ENCODE measurements around the gene YPEL5. TPM values are rescaled to one million over a fixed set of nuclear protein-coding genes. Genes with fewer than 3 reads are reported as not detected.

Gene YPEL5
- polyA plus RNA-seq, 1 of the 3 experiments (the other 2 are of a cell fraction): 60.5 TPM

DNA sequence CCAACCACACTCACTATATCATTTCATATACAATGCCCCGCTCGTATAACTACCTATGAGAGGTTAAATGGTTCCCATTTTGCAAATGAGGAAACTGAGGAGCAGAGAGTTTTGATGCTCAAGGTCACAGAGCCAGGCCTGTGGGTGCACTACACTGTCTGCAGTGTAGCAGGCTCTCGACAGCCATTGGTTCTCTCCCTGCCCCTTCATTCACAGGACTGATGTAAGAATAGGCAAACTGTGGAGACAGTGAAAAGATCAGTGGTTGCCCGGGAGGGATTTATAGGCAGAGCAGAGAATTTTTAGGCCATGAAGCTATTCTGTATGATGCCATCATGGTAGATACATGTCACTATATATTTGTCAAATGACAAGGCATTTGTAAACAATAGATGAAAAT is 45.5 kb downstream of the YPEL5 start:
- no peak for DNase-seq
- WGBS (ENCODE audit: low lambda C conversion rate): 73% methylated on average over 4 of the region's 4 CpGs
- POLR2A ChIA-PET: no interaction called here

DNA sequence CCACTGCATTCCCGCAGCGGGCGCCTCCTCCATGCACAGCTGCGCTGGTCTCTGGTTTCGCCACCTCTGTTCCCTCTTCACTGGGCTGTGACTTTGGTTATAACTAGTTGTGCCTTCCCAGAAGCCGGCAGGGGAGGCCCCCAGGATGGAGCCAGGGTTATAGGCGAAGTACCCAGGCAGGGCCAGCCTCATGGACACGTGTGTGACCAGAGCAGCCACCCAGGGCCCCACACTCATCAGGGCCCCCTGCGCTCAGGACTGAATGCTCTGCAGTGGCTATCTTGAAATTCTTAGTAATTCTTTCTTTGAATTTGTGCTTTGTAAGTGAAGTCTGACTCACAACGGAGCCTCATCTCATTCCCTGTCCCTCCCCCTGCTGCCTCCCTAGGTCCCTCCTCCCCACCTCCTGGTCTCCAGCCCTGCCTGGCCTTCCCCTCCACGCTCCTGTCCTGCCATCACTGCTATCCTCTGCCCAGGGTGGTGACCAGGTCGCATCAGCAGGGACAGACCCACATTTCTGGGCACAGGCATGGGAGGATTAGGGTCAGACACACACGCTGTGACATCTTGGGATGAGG is 46.4 kb downstream of the YPEL5 start:
- ChIA-PET CTCF (interaction anchor here (0.9 to 4.0 kb wide), 7 partner anchors 15 to 519 kb away, joined by 3 to 21 read pairs (median 3); no protein-coding TSS in a partner anchor), POLR2A (no interaction called here)
- no peaks in the 10 kb centered on the region for H3K9me2 ChIP-seq
- WGBS (ENCODE audit: low lambda C conversion rate): 73% methylated on average over 13 of the region's 13 CpGs
- no peak overlapping the region for H3K9ac ChIP-seq
- H3K27ac ChIP-seq (ENCODE audit: low read depth in 2 of 2, low read length in 1 of 2): no peak overlapping the region
- peaks cover 0 to 6% of the 10 kb centered on the region in 2 experiments; a peak in 1 of 4 replicates for H3K4me1 ChIP-seq (ENCODE audit: control insufficient read depth in 1 of 2, insufficient read depth in 2 of 2, low read depth in 1 of 2, low read length in 1 of 2)
- no peak overlapping the region for H3K4me2 ChIP-seq
- H2AFZ ChIP-seq (ENCODE audit: low read depth): no peak overlapping the region
- H3K9me3 ChIP-seq: no peaks in the 10 kb centered on the region
- TF ChIP-seq, protein P1, sequence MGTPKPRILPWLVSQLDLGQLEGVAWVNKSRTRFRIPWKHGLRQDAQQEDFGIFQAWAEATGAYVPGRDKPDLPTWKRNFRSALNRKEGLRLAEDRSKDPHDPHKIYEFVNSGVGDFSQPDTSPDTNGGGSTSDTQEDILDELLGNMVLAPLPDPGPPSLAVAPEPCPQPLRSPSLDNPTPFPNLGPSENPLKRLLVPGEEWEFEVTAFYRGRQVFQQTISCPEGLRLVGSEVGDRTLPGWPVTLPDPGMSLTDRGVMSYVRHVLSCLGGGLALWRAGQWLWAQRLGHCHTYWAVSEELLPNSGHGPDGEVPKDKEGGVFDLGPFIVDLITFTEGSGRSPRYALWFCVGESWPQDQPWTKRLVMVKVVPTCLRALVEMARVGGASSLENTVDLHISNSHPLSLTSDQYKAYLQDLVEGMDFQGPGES (IDR thresholded peaks at IDR 0.05; ENCODE audit: low read depth, low read length): no peak
- no peak for TF ChIP-seq JUND (IDR thresholded peaks at IDR 0.05)
- TF ChIP-seq, protein P2, sequence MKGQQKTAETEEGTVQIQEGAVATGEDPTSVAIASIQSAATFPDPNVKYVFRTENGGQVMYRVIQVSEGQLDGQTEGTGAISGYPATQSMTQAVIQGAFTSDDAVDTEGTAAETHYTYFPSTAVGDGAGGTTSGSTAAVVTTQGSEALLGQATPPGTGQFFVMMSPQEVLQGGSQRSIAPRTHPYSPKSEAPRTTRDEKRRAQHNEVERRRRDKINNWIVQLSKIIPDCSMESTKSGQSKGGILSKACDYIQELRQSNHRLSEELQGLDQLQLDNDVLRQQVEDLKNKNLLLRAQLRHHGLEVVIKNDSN (IDR thresholded peaks at IDR 0.05; ENCODE audit: borderline replicate concordance, low read depth): no peak
- TF ChIP-seq MXI1 (IDR thresholded peaks at IDR 0.05; ENCODE audit: low read depth, low read length): no peak
- no peak for TF ChIP-seq RXRA (IDR thresholded peaks at IDR 0.05; ENCODE audit: borderline replicate concordance, low read depth)
- H3K27me3 ChIP-seq (ENCODE audit: insufficient read depth): no peaks in the 10 kb centered on the region; the same call in 1 of the 2 replicates
- no peaks in the 10 kb centered on the region for H4K20me1 ChIP-seq (ENCODE audit: insufficient read depth)
- H3F3A ChIP-seq (replicated peaks; ENCODE audit: insufficient read depth): no peaks in the 10 kb centered on the region
- H3K36me3 ChIP-seq (replicated peaks in 1 of 2; ENCODE audit: control insufficient read depth in 1 of 2, insufficient read depth in 2 of 2, low read length in 1 of 2): no peaks in the 10 kb centered on the region
- no peaks in the 10 kb centered on the region for H3K79me2 ChIP-seq (ENCODE audit: insufficient read depth)
- no peak overlapping the region for H3K4me3 ChIP-seq (ENCODE audit: low read depth in 2 of 2, low read length in 1 of 2)
- no peak for DNase-seq

More for the DNA sequence above, 45.5 kb downstream of the YPEL5 start:
- CTCF ChIA-PET: interaction anchor here (0.5 to 4.1 kb wide), 8 partner anchors 16 to 672 kb away, joined by 3 to 21 read pairs (median 8); no protein-coding TSS in a partner anchor
- no peak overlapping the region for H3K27ac ChIP-seq (ENCODE audit: low read depth in 2 of 2, low read length in 1 of 2)
- no peak overlapping the region for H3K4me3 ChIP-seq (ENCODE audit: low read depth in 2 of 2, low read length in 1 of 2)
- H3K9me3 ChIP-seq: no peaks in the 10 kb centered on the region
- no peak overlapping the region for H3K9ac ChIP-seq
- TF ChIP-seq TEAD4 (IDR thresholded peaks at IDR 0.05; ENCODE audit: borderline replicate concordance, insufficient read depth) (no peak), FOXM1 (IDR thresholded peaks at IDR 0.05; ENCODE audit: low read depth) (no peak)
- H4K20me1 ChIP-seq (ENCODE audit: insufficient read depth): no peaks in the 10 kb centered on the region
- no peaks in the 10 kb centered on the region; the same call in 1 of the 2 replicates for H3K27me3 ChIP-seq (ENCODE audit: insufficient read depth)
- H3K9me2 ChIP-seq: no peaks in the 10 kb centered on the region
- H3K36me3 ChIP-seq (replicated peaks in 1 of 2; ENCODE audit: control insufficient read depth in 1 of 2, insufficient read depth in 2 of 2, low read length in 1 of 2): no peaks in the 10 kb centered on the region
- no peaks in the 10 kb centered on the region for H3F3A ChIP-seq (replicated peaks; ENCODE audit: insufficient read depth)
- no peak overlapping the region for H3K4me2 ChIP-seq
- no peak overlapping the region for H2AFZ ChIP-seq (ENCODE audit: low read depth)
- H3K79me2 ChIP-seq (ENCODE audit: insufficient read depth): no peaks in the 10 kb centered on the region
- H3K4me1 ChIP-seq (ENCODE audit: control insufficient read depth in 1 of 2, insufficient read depth in 2 of 2, low read depth in 1 of 2, low read length in 1 of 2): peaks cover 0 to 4% of the 10 kb centered on the region in 2 experiments; a peak in 1 of 4 replicates

DNA sequence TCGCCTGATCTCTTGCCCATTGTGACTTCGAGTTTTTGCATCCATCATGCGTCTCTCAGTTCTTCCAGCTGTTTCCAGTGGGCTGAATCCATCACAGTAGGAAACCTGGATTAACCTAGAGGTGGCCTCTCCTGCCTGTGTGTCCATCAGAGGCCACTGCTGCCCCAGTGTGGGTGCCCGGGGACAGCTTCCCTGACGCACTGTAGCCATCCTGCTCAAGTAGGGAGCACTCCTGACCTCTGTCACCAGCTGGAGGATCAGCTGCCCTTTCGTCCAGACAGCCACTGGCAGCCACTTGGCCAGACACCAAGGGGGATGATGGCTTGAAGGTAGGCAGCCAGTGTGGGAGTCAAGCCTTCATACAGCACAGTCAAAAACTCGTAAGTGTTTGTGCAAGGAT is 47.6 kb downstream of the YPEL5 start:
- TF ChIP-seq TAF1 (IDR thresholded peaks at IDR 0.05; ENCODE audit: borderline replicate concordance, low read depth, low read length) (no peak), GATA2 (CRISPR knock-in tag; IDR thresholded peaks at IDR 0.05) (no peak), TEAD4 (IDR thresholded peaks at IDR 0.05; ENCODE audit: borderline replicate concordance, insufficient read depth) (no peak), FOSL2 (IDR thresholded peaks at IDR 0.05; ENCODE audit: borderline replicate concordance, low read depth) (no peak), EZH2phosphoT487 (IDR thresholded peaks at IDR 0.05; ENCODE audit: borderline replicate concordance, low read depth) (no peak), POLR2AphosphoS5 (IDR thresholded peaks at IDR 0.05; ENCODE audit: low read depth, low read length) (no peak), EP300 (IDR thresholded peaks at IDR 0.05; ENCODE audit: borderline replicate concordance in 1 of 2, low read depth in 1 of 2, low read length in 1 of 2) (no peak), RCOR1 (IDR thresholded peaks at IDR 0.05; ENCODE audit: low read length) (no peak)
- TF ChIP-seq, protein P3, sequence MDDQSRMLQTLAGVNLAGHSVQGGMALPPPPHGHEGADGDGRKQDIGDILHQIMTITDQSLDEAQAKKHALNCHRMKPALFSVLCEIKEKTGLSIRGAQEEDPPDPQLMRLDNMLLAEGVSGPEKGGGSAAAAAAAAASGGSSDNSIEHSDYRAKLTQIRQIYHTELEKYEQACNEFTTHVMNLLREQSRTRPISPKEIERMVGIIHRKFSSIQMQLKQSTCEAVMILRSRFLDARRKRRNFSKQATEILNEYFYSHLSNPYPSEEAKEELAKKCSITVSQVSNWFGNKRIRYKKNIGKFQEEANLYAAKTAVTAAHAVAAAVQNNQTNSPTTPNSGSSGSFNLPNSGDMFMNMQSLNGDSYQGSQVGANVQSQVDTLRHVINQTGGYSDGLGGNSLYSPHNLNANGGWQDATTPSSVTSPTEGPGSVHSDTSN (IDR thresholded peaks at IDR 0.05): no peak
- TF ChIP-seq, protein P4, sequence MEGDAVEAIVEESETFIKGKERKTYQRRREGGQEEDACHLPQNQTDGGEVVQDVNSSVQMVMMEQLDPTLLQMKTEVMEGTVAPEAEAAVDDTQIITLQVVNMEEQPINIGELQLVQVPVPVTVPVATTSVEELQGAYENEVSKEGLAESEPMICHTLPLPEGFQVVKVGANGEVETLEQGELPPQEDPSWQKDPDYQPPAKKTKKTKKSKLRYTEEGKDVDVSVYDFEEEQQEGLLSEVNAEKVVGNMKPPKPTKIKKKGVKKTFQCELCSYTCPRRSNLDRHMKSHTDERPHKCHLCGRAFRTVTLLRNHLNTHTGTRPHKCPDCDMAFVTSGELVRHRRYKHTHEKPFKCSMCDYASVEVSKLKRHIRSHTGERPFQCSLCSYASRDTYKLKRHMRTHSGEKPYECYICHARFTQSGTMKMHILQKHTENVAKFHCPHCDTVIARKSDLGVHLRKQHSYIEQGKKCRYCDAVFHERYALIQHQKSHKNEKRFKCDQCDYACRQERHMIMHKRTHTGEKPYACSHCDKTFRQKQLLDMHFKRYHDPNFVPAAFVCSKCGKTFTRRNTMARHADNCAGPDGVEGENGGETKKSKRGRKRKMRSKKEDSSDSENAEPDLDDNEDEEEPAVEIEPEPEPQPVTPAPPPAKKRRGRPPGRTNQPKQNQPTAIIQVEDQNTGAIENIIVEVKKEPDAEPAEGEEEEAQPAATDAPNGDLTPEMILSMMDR (IDR thresholded peaks at IDR 0.05): no peak
- Histone ChIP-seq H3K79me2 (ENCODE audit: insufficient read depth) (no peaks in the 10 kb centered on the region), H3K9me3 (no peaks in the 10 kb centered on the region), H3K27me3 (ENCODE audit: insufficient read depth) (no peaks in the 10 kb centered on the region; the same call in 1 of the 2 replicates), H3F3A (replicated peaks; ENCODE audit: insufficient read depth) (no peaks in the 10 kb centered on the region), H3K4me1 (ENCODE audit: control insufficient read depth in 1 of 2, insufficient read depth in 2 of 2, low read depth in 1 of 2, low read length in 1 of 2) (peaks cover 0 to 6% of the 10 kb centered on the region in 2 experiments; a peak in 1 of 4 replicates), H3K4me2 (no peak overlapping the region), H3K36me3 (replicated peaks in 1 of 2; ENCODE audit: control insufficient read depth in 1 of 2, insufficient read depth in 2 of 2, low read length in 1 of 2) (no peaks in the 10 kb centered on the region), H2AFZ (ENCODE audit: low read depth) (no peak overlapping the region), H4K20me1 (ENCODE audit: insufficient read depth) (no peaks in the 10 kb centered on the region), H3K4me3 (ENCODE audit: low read depth in 2 of 2, low read length in 1 of 2) (no peak overlapping the region), H3K27ac (ENCODE audit: low read depth in 2 of 2, low read length in 1 of 2) (no peak overlapping the region), H3K9me2 (no peaks in the 10 kb centered on the region), H3K9ac (no peak overlapping the region)
- no peak for DNase-seq
- 47% methylated on average over 6 of the region's 7 CpGs for WGBS (ENCODE audit: low lambda C conversion rate)
- CTCF ChIA-PET: interaction anchor here (0.8 to 4.0 kb wide), 9 partner anchors 14 to 518 kb away, joined by 3 to 21 read pairs (median 4); no protein-coding TSS in a partner anchor
- POLR2A ChIA-PET: no interaction called here

All from SK-N-SH (cell line).